ENCODE results near the gene RABAC1. TPM values are rescaled to one million over a fixed set of nuclear protein-coding genes. Genes with fewer than 3 reads are reported as not detected.

RABAC1 gene
- total RNA-seq, 1 experiment from 2014 or later: 66.3 TPM

GRCh38 chr19:41933693-41934426 lies 25.3 kb downstream of the RABAC1 start:
- no peak overlapping the region for H3K27ac ChIP-seq (ENCODE audit: low read depth, low read length)
- ATAC-seq: no peak
- H3K79me2 ChIP-seq (ENCODE audit: insufficient read depth, low read length): no peaks in the 10 kb centered on the region
- DNase-seq (ENCODE audit: low read depth, low spot score): no peak
- H3K27me3 ChIP-seq (ENCODE audit: insufficient read depth, low read length): no peaks in the 10 kb centered on the region; the same call in 1 of the 2 replicates
- H3K4me1 ChIP-seq (ENCODE audit: control insufficient read depth in 1 of 2, insufficient read depth in 2 of 2, low read length in 2 of 2): peaks cover 10 to 30% of the 10 kb centered on the region in 2 experiments
- no peaks in the 10 kb centered on the region for H3K9me3 ChIP-seq (ENCODE audit: control insufficient read depth in 1 of 2, insufficient read depth in 1 of 2, low read depth in 1 of 2, low read length in 2 of 2)
- no peak overlapping the region for H3K9ac ChIP-seq (ENCODE audit: low read length)
- POLR2A ChIA-PET: no interaction called here
- no peaks in the 10 kb centered on the region for H3K9me2 ChIP-seq (ENCODE audit: insufficient read depth)
- no TSS peak for BruUV-seq (replicated peaks)
- H2AFZ ChIP-seq (ENCODE audit: low read depth, low read length, poor library complexity, severe bottlenecking): no peak overlapping the region
- H3K4me2 ChIP-seq (ENCODE audit: low read length): no peak overlapping the region
- CTCF ChIA-PET: no interaction called here
- H3K36me3 ChIP-seq (ENCODE audit: control insufficient read depth in 1 of 2, insufficient read depth in 2 of 2, low read length in 2 of 2): no peaks in the 10 kb centered on the region
- intact Hi-C loops (cut with micrococcal nuclease): no loop called here
- H4K20me1 ChIP-seq (ENCODE audit: insufficient read depth): no peaks in the 10 kb centered on the region
- TF ChIP-seq ATF3 (IDR thresholded peaks at IDR 0.05): no peak
- TF ChIP-seq YY1 (IDR thresholded peaks at IDR 0.05; ENCODE audit: extremely low read depth, insufficient replicate concordance, low read depth, low read length): no peak
- no peak for TF ChIP-seq ZNF274 (IDR thresholded peaks at IDR 0.05; ENCODE audit: low read depth, low read length)
- RAD21 ChIA-PET (ENCODE audit: low non-redundant PET in 1 of 2, low total read pairs in 2 of 2, uncharacterized antibody in 2 of 2, unreplicated experiment in 2 of 2): no interaction called here
- no peak overlapping the region for H3K4me3 ChIP-seq (replicated peaks in 1 of 2; ENCODE audit: low read depth in 1 of 2, low read length in 2 of 2)

- no peak for DNase-seq (ENCODE audit: low read depth, low spot score)
- Histone ChIP-seq H3K9me3 (ENCODE audit: control insufficient read depth in 1 of 2, insufficient read depth in 1 of 2, low read depth in 1 of 2, low read length in 2 of 2) (no peaks in the 10 kb centered on the region), H3K27ac (ENCODE audit: low read depth, low read length) (no peak overlapping the region), H3K9me2 (ENCODE audit: insufficient read depth) (no peaks in the 10 kb centered on the region), H3K4me1 (ENCODE audit: control insufficient read depth in 1 of 2, insufficient read depth in 2 of 2, low read length in 2 of 2) (peaks cover 12 to 33% of the 10 kb centered on the region in 2 experiments), H3K27me3 (ENCODE audit: insufficient read depth, low read length) (no peaks in the 10 kb centered on the region; the same call in 1 of the 2 replicates), H3K4me3 (replicated peaks in 1 of 2; ENCODE audit: low read depth in 1 of 2, low read length in 2 of 2) (no peak overlapping the region), H3K4me2 (ENCODE audit: low read length) (no peak overlapping the region), H3K9ac (ENCODE audit: low read length) (no peak overlapping the region), H4K20me1 (ENCODE audit: insufficient read depth) (no peaks in the 10 kb centered on the region), H3K36me3 (ENCODE audit: control insufficient read depth in 1 of 2, insufficient read depth in 2 of 2, low read length in 2 of 2) (no peaks in the 10 kb centered on the region), H3K79me2 (ENCODE audit: insufficient read depth, low read length) (no peaks in the 10 kb centered on the region), H2AFZ (ENCODE audit: low read depth, low read length, poor library complexity, severe bottlenecking) (no peak overlapping the region)
- no peak for ATAC-seq
- intact Hi-C loops (cut with micrococcal nuclease): no loop called here
- ChIA-PET POLR2A (no interaction called here), RAD21 (ENCODE audit: low non-redundant PET in 1 of 2, low total read pairs in 2 of 2, uncharacterized antibody in 2 of 2, unreplicated experiment in 2 of 2) (no interaction called here), CTCF (no interaction called here)
- no TSS peak for BruUV-seq (replicated peaks)
- no peak for TF ChIP-seq REST (IDR thresholded peaks at IDR 0.05; ENCODE audit: low read depth)
- TF ChIP-seq YY1 (IDR thresholded peaks at IDR 0.05; ENCODE audit: extremely low read depth, insufficient replicate concordance, low read depth, low read length): no peak
- TF ChIP-seq TCF7L2 (IDR thresholded peaks at IDR 0.05; ENCODE audit: borderline replicate concordance, extremely low read depth, insufficient read depth, insufficient read length): no peak
- no peak for TF ChIP-seq ZFX (IDR thresholded peaks at IDR 0.05)
- no peak for TF ChIP-seq ELF1 (IDR thresholded peaks at IDR 0.05; ENCODE audit: borderline replicate concordance, low read depth)
- TF ChIP-seq EZH2phosphoT487 (IDR thresholded peaks at IDR 0.05; ENCODE audit: borderline replicate concordance): no peak
- no peak for TF ChIP-seq CEBPB (IDR thresholded peaks at IDR 0.05; ENCODE audit: low read depth)
- TF ChIP-seq SP1 (IDR thresholded peaks at IDR 0.05; ENCODE audit: low read depth): no peak
- no peak for TF ChIP-seq ATF3 (IDR thresholded peaks at IDR 0.05)
- TF ChIP-seq RAD21 (IDR thresholded peaks at IDR 0.05; ENCODE audit: low read depth): no peak
- TF ChIP-seq EGR1 (IDR thresholded peaks at IDR 0.05; ENCODE audit: low read depth): no peak
- TF ChIP-seq CBX3 (IDR thresholded peaks at IDR 0.05; ENCODE audit: low read depth): no peak
- no peak for TF ChIP-seq POLR2A (IDR thresholded peaks at IDR 0.05; ENCODE audit: borderline replicate concordance, extremely low read depth, insufficient read depth, insufficient read length)
Observed at GRCh38 chr19:41932720-41933332, 26.3 kb downstream of the RABAC1 start.

Measured in HCT116 (cell line).